Measurements from ENCODE around the gene AP2A2.
"Not testable (repeated sequence)": the region's sequence is repeated elsewhere in the genome, so short reads cannot be mapped to it uniquely, and the experiment has no call there.

Gene AP2A2

DNA sequence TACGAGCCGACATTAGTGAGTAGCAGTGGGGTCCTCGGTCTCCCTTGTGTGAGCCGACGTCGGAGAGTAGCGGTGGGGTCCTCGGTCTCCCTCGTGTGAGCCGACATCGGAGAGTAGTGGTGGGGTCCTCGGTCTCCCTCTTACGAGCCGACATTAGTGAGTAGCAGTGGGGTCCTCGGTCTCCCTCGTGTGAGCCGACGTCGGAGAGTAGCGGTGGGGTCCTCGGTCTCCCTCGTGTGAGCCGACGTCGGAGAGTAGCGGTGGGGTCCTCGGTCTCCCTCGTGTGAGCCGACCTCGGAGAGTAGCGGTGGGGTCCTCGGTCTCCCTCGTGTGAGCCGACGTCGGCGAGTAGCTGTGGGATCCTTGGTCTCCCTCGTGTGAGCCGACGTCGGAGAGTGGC lies 49.7 kb downstream of the AP2A2 start:
- DNase-seq (ENCODE audit: low spot score): not testable (repeated sequence)

DNA sequence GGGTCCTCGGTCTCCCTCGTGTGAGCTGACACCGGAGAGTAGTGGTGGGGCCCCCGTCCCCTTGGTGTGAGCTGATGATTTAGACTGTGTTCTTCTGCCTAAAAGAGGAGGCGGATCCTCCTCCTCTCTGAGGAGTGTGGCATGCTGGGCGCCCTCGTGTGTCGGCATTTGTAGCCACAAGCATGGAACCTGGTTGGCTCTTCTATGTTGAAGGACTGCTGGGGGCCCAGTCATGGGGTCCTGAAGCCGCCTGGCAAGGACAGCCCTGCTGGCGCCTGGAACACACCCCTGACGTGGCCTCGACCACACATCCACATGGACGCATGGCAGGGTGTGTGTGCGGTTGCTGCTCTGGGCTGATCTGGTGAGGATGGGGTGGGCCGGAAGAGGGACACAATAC lies 50.2 kb downstream of the AP2A2 start:
- DNase-seq (ENCODE audit: low spot score): no peak

DNA sequence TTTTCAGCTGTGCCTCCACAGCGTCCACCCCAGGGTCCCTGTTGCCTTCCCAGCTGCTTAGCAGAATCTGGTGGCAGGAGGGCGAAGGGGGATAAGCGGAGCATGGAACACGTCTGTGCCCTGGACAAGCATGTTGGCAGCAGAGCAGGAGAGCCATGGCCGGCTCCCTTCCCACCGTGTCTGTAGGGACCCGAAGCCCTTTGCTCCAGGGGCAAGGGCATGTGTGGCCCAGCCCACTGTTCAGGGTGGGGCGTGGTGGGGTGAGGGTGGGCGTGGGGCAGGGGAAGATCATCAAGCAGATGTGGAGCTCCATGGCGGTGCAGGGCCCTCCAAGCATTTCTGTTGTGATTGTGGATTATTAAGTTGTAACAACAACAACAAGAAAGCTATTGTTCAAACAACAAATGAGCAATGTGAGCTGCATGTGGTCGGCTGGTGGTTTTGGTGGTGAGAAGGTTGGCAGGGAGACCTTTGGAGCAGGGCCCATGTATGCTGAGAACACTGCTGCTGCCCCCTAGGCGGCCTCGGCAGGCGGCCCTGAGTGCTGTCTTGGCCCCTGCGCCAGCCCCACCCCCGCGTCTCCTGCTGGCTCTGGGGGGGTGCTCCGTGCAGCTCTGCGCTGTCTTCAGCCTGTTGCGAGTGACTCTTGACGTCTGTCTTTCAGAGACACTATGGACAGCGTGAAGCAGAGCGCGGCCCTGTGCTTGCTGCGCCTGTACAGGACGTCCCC lies 50.9 kb downstream of the AP2A2 start:
- DNase-seq (ENCODE audit: low spot score): no peak

DNA sequence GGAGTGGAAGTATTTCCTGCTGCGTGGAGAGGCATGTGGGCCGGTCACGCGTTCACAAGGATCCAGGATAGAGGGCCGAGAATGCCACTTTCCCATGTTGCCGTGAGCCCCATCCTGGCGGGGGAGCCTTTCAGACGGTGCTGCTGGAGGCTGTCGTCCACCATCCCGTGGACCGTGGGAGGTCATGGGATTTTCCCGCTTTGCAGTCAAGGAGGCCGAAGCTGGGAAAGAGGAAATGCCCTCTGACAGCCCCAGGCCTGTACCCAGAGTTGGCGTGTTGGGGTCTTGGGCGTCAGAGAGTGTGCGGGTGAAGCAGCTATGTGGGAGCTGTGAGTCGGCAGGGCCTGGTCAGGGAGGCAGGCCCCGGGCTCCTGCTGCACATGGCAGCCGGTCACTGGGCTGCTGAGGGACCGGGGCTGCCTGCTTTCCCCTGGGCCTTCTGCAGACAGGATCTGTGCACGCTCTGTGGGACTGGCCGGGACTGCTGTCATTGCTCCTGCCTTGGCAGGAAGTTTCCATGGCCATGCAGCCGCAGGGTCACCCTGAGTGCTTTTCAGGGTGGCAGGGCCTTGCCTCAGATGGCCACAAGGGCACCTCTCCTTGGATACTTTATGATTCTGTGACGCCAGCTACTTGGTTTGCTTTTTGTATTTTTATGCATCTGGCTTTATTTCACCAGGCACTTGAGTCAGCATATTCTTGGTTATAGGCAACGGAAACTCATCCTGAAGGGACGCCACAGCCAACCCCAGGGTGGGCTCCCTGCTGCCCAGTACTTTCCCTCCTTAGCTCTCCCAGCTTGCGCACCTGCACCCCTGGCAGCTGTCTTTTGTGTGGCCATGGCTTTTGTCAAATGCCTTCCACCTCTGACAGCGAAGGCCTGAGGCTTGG lies 52.4 kb downstream of the AP2A2 start:
- no peak for DNase-seq (ENCODE audit: low spot score)

DNA sequence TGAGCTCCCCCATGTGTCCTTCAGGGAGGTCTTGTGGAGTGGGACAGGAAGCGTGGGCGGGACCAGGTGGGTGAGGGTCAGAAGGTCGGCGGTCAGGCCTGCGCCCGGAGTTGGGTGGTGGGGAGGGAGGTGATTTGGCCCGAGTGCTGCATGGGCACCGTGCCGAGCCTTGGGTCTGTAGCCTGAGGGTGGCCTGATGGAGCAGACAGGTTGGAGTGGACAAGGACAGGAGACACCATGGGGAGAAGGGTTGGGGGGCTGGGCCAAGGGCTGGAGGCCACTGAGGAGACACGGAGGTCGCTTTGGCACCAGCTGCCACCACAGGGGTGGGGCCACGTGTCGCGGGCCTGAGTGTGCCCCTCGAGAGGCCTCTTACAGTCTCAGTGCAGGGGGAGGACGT lies 53.1 kb downstream of the AP2A2 start:
- DNase-seq (ENCODE audit: low spot score): no peak

DNA sequence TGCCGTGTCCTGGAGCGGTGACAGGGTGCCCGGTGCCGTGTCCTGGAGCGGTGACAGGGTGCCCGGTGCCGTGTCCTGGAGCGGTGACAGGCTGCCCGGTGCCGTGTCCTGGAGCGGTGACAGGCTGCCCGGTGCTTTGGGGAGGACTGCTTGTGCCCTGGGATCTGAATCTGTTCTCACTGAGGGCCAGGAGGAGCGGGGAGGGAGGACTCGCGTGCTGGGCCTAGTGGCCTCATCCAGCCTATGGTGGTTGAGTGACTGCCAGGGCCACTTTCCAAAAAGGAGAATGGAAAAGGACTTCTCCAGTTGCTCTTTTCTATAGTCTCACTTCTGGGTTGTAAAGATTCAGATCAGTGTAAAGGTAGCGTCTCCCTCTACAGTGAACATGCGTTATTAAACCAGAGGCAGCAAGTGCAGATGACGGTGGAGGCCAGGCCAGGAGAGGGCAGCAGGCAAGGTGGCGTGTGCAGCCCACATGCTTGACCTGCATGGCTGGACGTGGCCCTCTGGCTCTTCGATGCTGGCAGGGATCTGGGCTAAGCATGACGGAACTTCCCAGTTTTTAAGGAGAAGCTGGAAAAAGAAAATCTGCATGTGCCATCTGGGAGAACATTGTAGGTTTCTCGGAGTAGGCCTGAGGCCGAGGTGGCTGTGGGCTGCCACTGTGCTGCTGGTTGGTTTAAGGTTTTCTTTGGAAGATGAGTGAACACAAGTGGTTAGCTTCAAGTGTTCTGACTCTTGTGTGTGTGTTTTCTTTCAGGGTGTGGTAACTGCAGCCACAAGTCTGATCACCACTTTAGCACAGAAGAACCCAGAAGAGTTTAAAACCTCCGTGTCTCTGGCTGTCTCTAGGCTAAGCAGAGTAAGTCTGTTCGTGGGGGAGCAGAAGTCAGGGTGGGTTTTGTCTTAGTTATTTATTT lies 55.0 kb downstream of the AP2A2 start:
- no peak for DNase-seq (ENCODE audit: low spot score)

DNA sequence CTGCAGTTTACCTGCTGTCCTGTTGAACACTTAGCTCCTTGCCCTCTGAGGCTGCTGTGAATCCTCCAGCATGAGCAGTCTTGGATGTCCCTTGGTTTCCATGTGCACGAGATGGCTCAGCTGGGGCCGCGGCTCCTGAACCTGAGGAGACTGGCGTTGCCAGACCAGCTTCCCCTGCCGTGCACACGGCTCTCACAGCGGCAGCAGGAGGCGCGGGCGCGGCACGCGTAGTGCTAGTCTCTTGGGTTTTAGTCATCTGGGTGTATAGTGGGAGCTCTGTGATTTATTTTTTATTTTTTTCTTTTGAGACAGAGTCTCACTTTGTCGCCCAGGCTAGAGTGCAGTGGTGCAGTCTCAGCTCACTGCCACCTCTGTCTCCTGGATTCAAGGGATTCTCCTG lies 56.1 kb downstream of the AP2A2 start:
- DNase-seq (ENCODE audit: low spot score): no peak

DNA sequence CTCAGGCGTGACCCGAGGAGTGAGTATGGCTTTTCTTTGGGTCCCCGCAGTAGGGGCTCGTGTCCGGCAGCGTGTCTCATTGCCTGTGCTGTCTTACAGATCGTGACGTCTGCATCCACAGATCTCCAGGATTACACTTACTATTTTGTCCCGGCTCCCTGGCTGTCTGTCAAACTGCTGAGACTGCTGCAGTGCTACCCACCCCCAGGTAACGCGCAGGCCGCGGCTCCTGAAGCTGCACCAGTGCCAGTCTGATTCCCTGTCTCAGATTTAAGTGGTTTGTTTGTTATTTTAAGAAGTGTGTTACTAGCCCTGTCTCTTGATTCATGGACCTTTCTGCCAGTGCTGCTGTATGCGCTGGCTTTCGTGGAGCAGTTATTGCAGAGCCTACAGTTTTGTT lies 58.9 kb downstream of the AP2A2 start:
- DNase-seq (ENCODE audit: low spot score): no peak

DNA sequence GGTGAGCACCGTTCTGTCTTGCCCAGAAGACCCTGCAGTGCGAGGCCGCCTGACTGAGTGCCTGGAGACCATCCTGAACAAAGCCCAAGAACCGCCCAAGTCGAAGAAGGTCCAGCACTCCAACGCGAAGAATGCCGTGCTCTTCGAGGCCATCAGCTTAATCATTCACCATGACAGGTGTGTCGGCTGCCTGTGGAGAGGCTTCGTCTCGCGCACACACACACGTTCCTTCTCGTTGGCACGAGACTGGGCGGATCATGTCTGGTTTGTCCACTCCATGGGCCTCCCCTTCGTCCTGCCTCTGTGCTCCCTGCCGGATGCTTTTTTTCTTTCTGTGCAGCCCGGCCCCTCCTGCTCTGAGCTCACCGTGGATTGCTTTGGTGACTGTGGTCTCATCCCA lies 59.7 kb downstream of the AP2A2 start:
- DNase-seq (ENCODE audit: low spot score): peak; percentile 60

DNA sequence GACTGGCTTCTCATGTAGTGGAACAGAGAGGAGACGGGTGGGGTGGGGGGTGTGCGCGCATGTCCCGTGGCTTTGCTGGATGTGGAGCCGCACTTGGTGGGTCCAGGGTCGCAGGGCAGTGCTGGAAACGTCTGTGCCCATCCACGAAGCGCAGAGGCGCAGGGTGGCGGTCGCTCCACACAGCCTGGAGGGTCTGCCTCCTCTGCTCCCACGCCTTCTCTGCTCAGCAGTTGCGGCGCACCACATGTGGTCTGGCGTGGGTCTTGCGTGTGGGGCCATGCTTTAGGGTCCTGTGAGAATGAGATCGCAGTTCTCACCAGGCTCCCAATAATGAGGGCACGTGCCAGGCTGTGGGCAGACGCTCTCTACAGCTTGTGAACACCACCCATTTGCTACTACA lies 60.2 kb downstream of the AP2A2 start:
- no peak for DNase-seq (ENCODE audit: low spot score)

DNA sequence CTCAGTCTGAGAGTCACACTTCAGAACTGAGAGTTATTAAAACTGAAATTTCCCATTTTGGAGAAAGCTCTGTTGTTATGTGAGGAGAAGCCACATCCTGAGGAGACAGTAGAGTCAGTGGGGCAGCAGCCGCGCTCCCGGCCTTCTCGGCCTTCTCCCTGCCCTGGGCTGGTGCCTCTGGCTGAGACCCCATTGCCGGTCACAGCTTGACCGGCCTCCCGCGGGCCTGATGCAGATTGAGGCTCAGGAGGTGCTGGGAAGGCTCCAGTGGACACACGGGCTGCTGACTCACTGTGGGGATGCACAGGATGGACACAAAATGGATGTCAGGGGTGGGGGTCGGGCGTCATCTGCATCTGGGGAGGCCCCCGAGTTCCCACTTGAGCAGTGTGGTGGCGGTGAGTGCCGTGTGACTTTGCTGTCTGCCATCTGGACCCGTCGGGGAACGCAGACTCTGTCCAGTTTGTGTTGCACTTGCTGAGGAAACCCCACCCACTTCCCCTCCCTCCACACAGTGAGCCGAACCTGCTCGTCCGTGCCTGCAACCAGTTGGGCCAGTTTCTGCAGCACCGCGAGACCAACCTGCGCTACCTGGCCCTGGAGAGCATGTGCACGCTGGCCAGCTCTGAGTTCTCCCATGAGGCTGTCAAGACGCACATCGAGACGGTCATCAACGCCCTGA lies 60.7 kb downstream of the AP2A2 start:
- DNase-seq (ENCODE audit: low spot score): no peak

DNA sequence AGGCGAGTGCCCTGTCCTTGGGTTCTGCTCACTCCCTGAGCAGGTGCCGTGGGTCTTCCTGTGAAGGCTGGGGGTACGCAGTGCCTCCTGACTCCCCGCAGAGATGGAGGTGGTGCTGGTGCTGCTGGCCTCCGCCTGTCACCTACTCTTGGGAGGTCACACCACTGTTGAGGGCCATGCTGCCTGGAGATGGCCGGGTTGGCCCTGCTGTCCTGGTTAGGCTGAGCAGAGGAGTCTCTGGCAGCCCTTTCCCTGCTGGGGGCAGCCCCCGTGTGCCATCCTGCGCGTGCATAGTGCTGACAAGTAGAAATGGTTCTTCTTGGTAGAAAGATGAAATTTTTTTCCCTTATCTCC lies 61.3 kb downstream of the AP2A2 start:
- DNase-seq (ENCODE audit: low spot score): no peak

DNA sequence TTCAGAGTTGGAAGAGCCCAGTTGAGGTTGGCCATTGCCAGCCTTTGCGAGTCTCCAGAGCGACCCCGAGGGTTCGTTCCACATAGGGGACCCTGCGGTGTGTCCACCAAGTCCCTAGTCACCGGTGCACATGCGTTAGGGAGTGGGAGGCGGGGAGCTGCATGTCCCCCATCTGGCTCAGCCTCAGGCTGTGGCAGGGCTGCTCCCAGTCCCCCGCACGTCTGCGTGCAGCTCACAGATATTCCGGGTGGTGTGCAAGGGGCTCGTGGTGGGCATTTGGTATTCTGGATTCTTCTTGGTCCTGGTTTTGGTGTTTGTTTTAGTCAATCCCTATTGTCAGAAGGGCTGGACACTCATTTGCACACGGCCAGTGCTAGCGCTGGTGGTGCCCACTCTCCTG lies 62.0 kb downstream of the AP2A2 start:
- no peak for DNase-seq (ENCODE audit: low spot score)

DNA sequence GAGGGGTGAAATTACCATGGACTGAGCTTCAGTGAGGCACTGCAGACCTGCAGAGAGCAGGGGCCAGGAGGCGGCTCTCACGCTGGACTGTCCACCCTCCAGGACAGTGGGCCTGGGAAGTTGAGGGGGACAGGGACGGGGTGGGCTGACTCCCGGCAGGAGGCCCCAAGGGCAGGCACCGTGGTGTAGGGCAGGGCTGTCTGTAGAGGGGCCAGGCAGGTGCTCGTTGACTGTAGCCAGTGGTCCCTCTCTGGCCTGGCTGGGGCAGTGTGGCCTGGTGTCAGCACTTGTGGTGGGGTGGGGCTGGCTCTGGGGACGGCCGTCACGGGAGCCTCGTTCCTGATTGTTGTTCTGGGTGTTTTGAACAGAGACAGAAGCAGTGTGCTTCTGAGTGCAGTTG lies 64.4 kb downstream of the AP2A2 start:
- DNase-seq (ENCODE audit: low spot score): no peak

DNA sequence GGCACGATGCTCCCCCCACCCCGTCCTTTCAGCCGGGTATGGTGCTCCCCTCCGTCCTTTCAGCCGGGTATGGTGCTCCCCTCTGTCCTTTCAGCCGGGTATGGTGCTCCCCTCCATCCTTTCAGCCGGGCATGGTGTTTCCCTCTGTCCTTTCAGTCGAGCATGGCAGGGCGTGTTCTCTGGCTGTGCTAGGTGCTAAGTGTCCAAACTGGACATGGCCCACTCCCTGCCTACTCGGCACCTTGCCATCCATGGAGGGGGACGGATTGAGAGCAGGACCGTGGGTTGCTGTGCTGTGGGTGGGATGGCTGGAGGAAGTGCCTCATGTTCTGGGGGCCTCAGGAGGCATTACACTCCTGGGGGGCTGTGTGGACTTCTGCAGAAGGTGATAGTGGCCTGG lies 65.4 kb downstream of the AP2A2 start:
- no peak for DNase-seq (ENCODE audit: low spot score)

DNA sequence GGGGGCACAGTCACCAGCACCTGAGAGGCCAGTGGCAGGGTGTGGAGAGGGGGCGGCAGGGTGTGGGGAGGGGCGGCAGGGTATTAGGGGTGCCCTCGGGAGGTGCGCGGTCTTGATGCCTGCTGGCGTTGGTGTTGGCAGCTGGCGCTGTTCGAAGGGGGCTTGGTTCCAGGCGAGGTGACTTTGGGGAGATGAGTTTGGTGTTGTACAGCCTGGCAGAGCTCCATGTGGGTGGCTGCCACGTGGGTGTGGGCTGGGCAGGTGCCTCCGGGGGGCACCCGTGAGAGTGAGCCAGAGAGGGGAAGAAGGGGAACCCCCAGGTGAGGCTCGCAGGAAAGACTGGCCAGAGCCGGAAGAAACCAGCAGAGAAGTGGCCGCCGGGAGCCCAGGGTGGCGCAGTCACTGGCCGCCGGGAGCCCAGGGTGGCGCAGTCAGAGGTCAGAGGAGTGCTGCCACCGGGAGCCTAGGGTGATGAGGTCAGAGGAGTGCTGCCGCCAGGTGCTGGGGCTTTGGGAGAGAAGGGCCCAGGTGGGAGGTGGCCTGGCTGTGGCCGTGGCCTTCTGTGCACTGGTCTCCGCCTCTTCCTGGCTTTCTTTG lies 66.1 kb downstream of the AP2A2 start:
- DNase-seq (ENCODE audit: low spot score): no peak

DNA sequence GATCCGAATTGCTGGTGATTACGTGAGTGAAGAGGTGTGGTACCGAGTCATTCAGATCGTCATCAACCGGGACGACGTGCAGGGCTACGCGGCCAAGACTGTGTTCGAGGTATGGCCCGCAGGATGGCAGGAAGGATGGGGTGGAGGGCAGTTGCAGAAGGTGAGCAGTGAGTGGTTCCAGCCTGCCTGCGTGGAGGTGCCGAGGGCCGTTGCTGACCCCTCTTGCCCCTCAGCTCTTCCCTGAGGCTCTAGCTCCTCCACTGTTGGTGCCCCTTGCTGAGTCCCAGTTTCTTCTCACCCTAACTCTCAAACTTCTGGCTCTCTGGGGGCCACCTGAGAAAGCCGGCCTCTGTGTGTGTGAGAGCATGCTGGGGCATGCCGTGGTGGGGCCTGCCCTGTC lies 66.9 kb downstream of the AP2A2 start:
- no peak for DNase-seq (ENCODE audit: low spot score)

DNA sequence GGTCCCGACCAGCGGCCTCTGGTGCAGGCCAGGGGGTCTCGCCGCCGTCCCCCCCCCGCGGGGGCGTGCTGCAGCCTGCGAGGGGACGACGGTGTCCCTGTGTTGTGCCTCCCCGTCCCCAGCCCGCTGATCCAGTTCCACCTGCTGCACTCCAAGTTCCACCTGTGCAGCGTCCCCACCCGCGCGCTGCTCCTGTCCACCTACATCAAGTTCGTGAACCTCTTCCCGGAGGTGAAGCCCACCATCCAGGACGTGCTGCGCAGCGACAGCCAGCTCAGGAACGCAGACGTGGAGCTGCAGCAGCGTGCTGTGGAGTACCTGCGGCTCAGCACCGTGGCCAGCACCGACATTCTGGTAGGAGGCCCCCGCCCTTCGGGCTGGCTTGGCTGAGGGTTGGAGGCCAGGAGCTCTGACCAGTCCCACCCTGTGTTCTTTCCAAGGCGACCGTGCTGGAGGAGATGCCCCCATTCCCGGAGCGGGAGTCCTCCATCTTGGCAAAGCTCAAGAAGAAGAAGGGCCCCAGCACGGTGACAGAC lies 68.0 kb downstream of the AP2A2 start:
- no peak for DNase-seq (ENCODE audit: low spot score)

DNA sequence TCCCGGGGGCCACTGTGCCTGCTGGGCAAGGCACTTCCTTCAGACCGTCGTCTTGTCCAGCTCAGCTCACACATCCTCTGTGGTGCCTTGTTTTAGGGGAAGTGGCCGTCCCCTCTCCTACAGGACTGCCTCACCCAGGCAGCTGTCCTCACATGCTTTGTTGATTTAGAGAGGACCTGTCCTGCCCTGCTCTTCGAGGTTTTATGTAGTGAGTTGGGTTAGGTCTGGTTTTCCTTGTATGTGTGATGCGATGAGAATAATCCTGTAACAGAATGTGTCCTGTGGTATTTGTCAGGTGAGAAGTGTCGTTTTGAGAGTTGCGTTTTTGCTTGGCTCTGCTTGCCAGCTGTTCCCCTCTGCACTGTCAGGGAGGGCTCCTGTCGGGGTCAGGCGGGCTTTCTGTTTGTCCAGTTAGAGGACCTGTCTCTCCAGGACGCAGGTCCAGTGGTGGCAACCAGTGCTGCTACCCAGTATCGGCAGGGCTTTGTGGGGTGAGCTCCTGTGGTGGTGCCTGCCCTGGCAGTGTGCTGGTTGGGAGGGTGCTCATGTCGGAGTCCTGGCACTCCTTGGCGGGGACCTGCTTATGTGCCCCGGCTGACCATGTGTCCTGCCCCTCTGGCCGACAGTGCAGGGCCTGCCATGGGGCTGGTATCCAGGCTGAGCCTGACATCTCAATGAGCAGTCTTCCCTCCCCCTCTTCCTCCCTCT lies 69.5 kb downstream of the AP2A2 start:
- no peak for DNase-seq (ENCODE audit: low spot score)

DNA sequence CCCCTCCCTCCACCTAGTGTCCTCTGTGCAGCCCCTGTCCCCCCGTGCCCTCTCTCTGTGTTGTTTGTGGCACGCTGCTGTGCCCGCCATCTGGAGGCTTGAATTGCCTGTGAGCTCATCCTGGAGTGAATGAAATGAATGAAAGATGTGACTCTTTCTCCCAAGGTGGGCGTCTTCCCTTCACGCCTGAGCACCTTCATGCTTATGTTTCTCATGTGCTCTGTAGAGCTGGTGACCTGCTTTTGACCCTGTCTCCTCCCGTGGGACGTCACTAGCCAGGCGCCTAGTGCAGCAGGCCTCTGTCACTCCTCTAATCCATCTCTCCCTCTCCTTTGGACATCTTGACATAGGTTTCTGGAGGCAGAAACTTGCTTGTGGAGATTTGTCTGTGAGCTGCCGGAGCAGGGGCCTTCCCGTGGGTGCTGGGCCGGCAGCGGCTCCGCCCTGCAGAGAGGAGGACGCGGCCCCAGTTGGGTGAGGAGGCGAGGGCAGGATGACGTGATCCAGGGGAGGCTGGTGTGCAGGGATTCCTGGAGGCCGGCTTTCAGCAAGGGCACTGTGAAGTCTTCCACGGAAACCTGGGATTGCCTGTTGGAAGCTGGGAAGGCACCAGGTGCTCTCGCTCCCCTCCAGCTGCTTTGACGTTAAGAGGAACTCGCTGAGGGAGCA lies 70.2 kb downstream of the AP2A2 start:
- DNase-seq (ENCODE audit: low spot score): peak; percentile 91
